Lung (tissue), 12 donors: ENCODE data around the gene VPS41. TPM values are rescaled to one million over a fixed set of nuclear protein-coding genes. Genes with fewer than 3 reads are reported as not detected.

Source experiments
- ATAC-seq: fragments of 200-7000 bp; cut with Tn5 transposase; one replicate; pipeline ENCODE4 v1.9.1; 2020; ENCODE audit warnings: moderate number of reproducible peaks; ENCODE audit not compliant: insufficient read depth, low FRiP score
- DNase-seq, 3 donors: peaks; one replicate each; pipeline ENCODE4 v3.0.0-alpha.2; 2013 to 2017
- H3K27ac ChIP-seq, 2 donors: one replicate each; pipeline ENCODE4 v1.5.1; 2013; ENCODE audit warnings: mild to moderate bottlenecking in 2 of 2, moderate library complexity in 2 of 2, control low read depth in 1 of 2, inconsistent platforms in 1 of 2, low read depth in 1 of 2, low read length in 1 of 2
- H3K27me3 ChIP-seq, 3 donors: one replicate each; pipeline ENCODE4 v1.5.1; 2013; ENCODE audit warnings: low read length in 2 of 3; ENCODE audit not compliant: control insufficient read depth in 3 of 3, insufficient read depth in 3 of 3
- H3K36me3 ChIP-seq, 4 donors: one replicate each; pipeline ENCODE4 v1.5.1; 2013; ENCODE audit warnings: low read length in 4 of 4, mild to moderate bottlenecking in 1 of 4, moderate library complexity in 1 of 4; ENCODE audit not compliant: control insufficient read depth in 4 of 4, insufficient read depth in 4 of 4
- H3K4me1 ChIP-seq, 5 donors: one replicate each; pipeline ENCODE4 v1.5.1; 2013; ENCODE audit warnings: low read length in 5 of 5, mild to moderate bottlenecking in 2 of 5, moderate library complexity in 1 of 5; ENCODE audit not compliant: control insufficient read depth in 5 of 5, insufficient read depth in 5 of 5
- H3K4me3 ChIP-seq: one replicate; pipeline ENCODE4 v1.5.1; 2013; ENCODE audit warnings: mild to moderate bottlenecking, control low read depth, moderate library complexity
- H3K9ac ChIP-seq, 2 donors: one replicate each; pipeline ENCODE4 v1.5.1; 2013; ENCODE audit warnings: low read length in 2 of 2, control low read depth in 1 of 2; ENCODE audit not compliant: insufficient read depth in 1 of 2
- H3K9me3 ChIP-seq, 4 donors: one replicate each; pipeline ENCODE4 v1.5.1; 2013; ENCODE audit warnings: low read length in 3 of 4, mild to moderate bottlenecking in 1 of 4, moderate library complexity in 1 of 4; ENCODE audit not compliant: control insufficient read depth in 4 of 4, insufficient read depth in 3 of 4
- CTCF ChIP-seq: IDR thresholded peaks from 2 replicates; pipeline ENCODE4 v1.5.1; 2012; ENCODE audit warnings: mild to moderate bottlenecking; ENCODE audit errors: control extremely low read depth, extremely low read depth
- WGBS, 2 donors: extraction: QIAGEN DNeasy Blood & Tissue Kit; methylation state at CpG; one replicate each; pipeline ENCODE4 v1.1.7; 2013; 5-methylcytosine and 5-hydroxymethylcytosine counted together
- polyA plus RNA-seq, 2 donors: library from polyadenylated mRNA; stranded (reverse); fragments of 200-250 nt; gene quantifications; one replicate each; pipeline ENCODE4 v1.2.1, GENCODE V29; 2013
- total RNA-seq, 2 donors: library from RNA; depleted of rRNA in 1 of 2; stranded (reverse); fragments of >200 nt in 1 of 2; gene quantifications; one replicate each; pipeline ENCODE4 v1.2.1, GENCODE V29; 2014 to 2021
- donor health status: control.
- donor health status: control.
- donor health status: Bipolar disorder and iron deficiency.
- donor health status: healthy.
- donor health status: DM: yes; HTN: yes; CAD: no.

VPS41 gene
- total and polyA plus RNA-seq, 4 donors: 13.8 to 88.6 (median 48.1) TPM

GRCh38 chr7:38851321-38851720, 57.7 kb downstream of the VPS41 start:
- H3K4me1 ChIP-seq: peaks cover 0 to 4% (median 0%) of the 10 kb centered on the region in 5 donors
- no peak overlapping the region for H3K9ac ChIP-seq
- no peaks in the 10 kb centered on the region for H3K27me3 ChIP-seq
- H3K36me3 ChIP-seq: no peaks in the 10 kb centered on the region
- H3K4me3 ChIP-seq: no peak overlapping the region
- WGBS, 2 donors: 93 to 94% methylated on average over 2 of the region's 2 CpGs
- ATAC-seq: no peak
- H3K9me3 ChIP-seq: no peaks in the 10 kb centered on the region
- DNase-seq: no peak
- no peak for TF ChIP-seq CTCF
- no peak overlapping the region for H3K27ac ChIP-seq

GRCh38 chr7:38846280-38846679, 62.7 kb downstream of the VPS41 start:
- H3K4me1 ChIP-seq: peaks cover 0 to 4% (median 0%) of the 10 kb centered on the region in 5 donors
- no peaks in the 10 kb centered on the region for H3K9me3 ChIP-seq
- H3K27ac ChIP-seq: no peak overlapping the region
- WGBS, 2 donors: 82 to 83% methylated on average over 7 of the region's 7 CpGs
- no peak overlapping the region for H3K4me3 ChIP-seq
- TF ChIP-seq CTCF: no peak
- no peaks in the 10 kb centered on the region for H3K27me3 ChIP-seq
- no peaks in the 10 kb centered on the region for H3K36me3 ChIP-seq
- no peak for DNase-seq
- no peak for ATAC-seq
- no peak overlapping the region for H3K9ac ChIP-seq

- ATAC-seq: no peak
- Histone ChIP-seq H3K27ac (no peak overlapping the region), H3K9ac (no peak overlapping the region), H3K27me3 (no peaks in the 10 kb centered on the region), H3K36me3 (no peaks in the 10 kb centered on the region), H3K9me3 (no peaks in the 10 kb centered on the region), H3K4me3 (no peak overlapping the region), H3K4me1 (peaks cover 0 to 4% (median 2%) of the 10 kb centered on the region in 5 donors)
- 95% methylated on average over 8 of the region's 8 CpGs for WGBS, 2 donors
- TF ChIP-seq CTCF: no peak
- DNase-seq: no peak
Measured at GRCh38 chr7:38844952-38845563, 63.9 kb downstream of the VPS41 start.

GRCh38 chr7:38842746-38843145, 66.2 kb downstream of the VPS41 start:
- 87 to 97% methylated on average over 1 of the region's 1 CpG for WGBS, 2 donors
- H3K27ac ChIP-seq: no peak overlapping the region
- no peak for DNase-seq
- peaks cover 0 to 7% (median 2%) of the 10 kb centered on the region in 5 donors for H3K4me1 ChIP-seq
- H3K27me3 ChIP-seq: no peaks in the 10 kb centered on the region
- ATAC-seq: no peak
- H3K9ac ChIP-seq: no peak overlapping the region
- TF ChIP-seq CTCF: no peak
- no peaks in the 10 kb centered on the region for H3K36me3 ChIP-seq
- no peak overlapping the region for H3K4me3 ChIP-seq
- H3K9me3 ChIP-seq: no peaks in the 10 kb centered on the region
